ENCODE measurements around the gene IL16.

IL16 gene

GRCh38 chr15:81160312-81161159, 36.1 kb upstream of the IL16 start:
- no peak for TF ChIP-seq SIN3A (IDR thresholded peaks at IDR 0.05; ENCODE audit: borderline replicate concordance, insufficient read depth, low read length)
- no peak for TF ChIP-seq POLR2AphosphoS5 (IDR thresholded peaks at IDR 0.05; ENCODE audit: low read depth, low read length)
- peak; percentile 52 for TF ChIP-seq FOXP2 (optimal IDR thresholded peaks at IDR 0.05; ENCODE audit: borderline replicate concordance, extremely low read depth, extremely low read length, insufficient read depth)
- no peak for TF ChIP-seq REST (IDR thresholded peaks at IDR 0.05; ENCODE audit: insufficient read depth in 1 of 2, low read depth in 2 of 2, low read length in 2 of 2)

- TF ChIP-seq SIN3A (IDR thresholded peaks at IDR 0.05; ENCODE audit: borderline replicate concordance, insufficient read depth, low read length) (no peak), TAF1 (IDR thresholded peaks at IDR 0.05; ENCODE audit: borderline replicate concordance, insufficient read depth, low read length) (no peak), FOXP2 (optimal IDR thresholded peaks at IDR 0.05; ENCODE audit: borderline replicate concordance, extremely low read depth, extremely low read length, insufficient read depth) (no peak), REST (IDR thresholded peaks at IDR 0.05; ENCODE audit: insufficient read depth in 1 of 2, low read depth in 2 of 2, low read length in 2 of 2) (no peak), POLR2AphosphoS5 (IDR thresholded peaks at IDR 0.05; ENCODE audit: low read depth, low read length) (no peak)
Measured at GRCh38 chr15:81161160-81161673, 35.5 kb upstream of the IL16 start.

GRCh38 chr15:81161851-81162250, 34.8 kb upstream of the IL16 start:
- TF ChIP-seq REST (IDR thresholded peaks at IDR 0.05; ENCODE audit: insufficient read depth in 1 of 2, low read depth in 2 of 2, low read length in 2 of 2) (no peak), TAF1 (IDR thresholded peaks at IDR 0.05; ENCODE audit: borderline replicate concordance, insufficient read depth, low read length) (no peak)

GRCh38 chr15:81163961-81164800, 32.5 kb upstream of the IL16 start:
- TF ChIP-seq REST (IDR thresholded peaks at IDR 0.05; ENCODE audit: insufficient read depth in 1 of 2, low read depth in 2 of 2, low read length in 2 of 2) (no peak), FOXP2 (optimal IDR thresholded peaks at IDR 0.05; ENCODE audit: borderline replicate concordance, extremely low read depth, extremely low read length, insufficient read depth) (no peak), TAF1 (IDR thresholded peaks at IDR 0.05; ENCODE audit: borderline replicate concordance, insufficient read depth, low read length) (no peak), SIN3A (IDR thresholded peaks at IDR 0.05; ENCODE audit: borderline replicate concordance, insufficient read depth, low read length) (no peak), POLR2AphosphoS5 (IDR thresholded peaks at IDR 0.05; ENCODE audit: low read depth, low read length) (no peak)
